Left ventricle myocardium superior (tissue), 1 donor: ENCODE measurements around the gene PLCH1. TPM values are rescaled to one million over a fixed set of nuclear protein-coding genes. Genes with fewer than 3 reads are reported as not detected.

Source experiments
- ATAC-seq: fragments of 200-7000 bp; cut with Tn5 transposase; one replicate; pipeline ENCODE4 v1.9.1; 2020; ENCODE audit warnings: mild to moderate bottlenecking, moderate library complexity
- DNase-seq: peaks from one replicate; pipeline ENCODE4 v3.0.0-alpha.2; 2020
- intact Hi-C: fragments of 100-400 bp; cut with micrococcal nuclease; formaldehyde crosslinking; loops from one replicate; pipeline ENCODE4 v1.11.0; 2022
- total RNA-seq: library from RNA; stranded (reverse); fragmentation: NEBNext Ultra II Directional; extraction: Animal tissue kit (Norgen Biotek cat#: 25700); gene quantifications from one replicate; pipeline ENCODE4 v1.2.1, GENCODE V29; 2021
- donor health status: DM: no; HTN: yes; CAD: no; lungs with severe emphysema.

PLCH1 gene
- total RNA-seq, 1 donor from 2014 or later = 0.50 TPM

DNA sequence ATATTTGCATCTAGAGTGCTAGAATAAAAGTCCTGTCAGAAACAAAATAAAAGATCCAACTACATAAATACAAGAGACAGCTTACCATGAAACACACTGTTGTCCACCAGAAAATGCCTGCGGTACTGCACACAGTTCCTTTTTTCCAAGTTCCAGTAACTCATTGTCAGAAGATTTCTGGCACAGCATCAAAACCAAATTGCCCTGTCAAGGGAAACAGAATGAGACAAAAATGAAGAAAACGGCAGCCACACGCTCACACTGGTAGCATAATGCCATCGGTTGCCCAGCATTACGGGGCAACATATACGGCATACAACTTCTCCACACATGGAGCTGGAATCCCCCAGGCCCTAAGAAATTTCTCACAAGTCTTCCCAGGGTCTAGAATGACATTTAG, 40.8 kb downstream of the PLCH1 start:
- intact Hi-C loops = loop anchor here (10.0 kb wide), 1 partner anchor 349 kb away; no protein-coding TSS in a partner anchor
- ATAC-seq = no peak

DNA sequence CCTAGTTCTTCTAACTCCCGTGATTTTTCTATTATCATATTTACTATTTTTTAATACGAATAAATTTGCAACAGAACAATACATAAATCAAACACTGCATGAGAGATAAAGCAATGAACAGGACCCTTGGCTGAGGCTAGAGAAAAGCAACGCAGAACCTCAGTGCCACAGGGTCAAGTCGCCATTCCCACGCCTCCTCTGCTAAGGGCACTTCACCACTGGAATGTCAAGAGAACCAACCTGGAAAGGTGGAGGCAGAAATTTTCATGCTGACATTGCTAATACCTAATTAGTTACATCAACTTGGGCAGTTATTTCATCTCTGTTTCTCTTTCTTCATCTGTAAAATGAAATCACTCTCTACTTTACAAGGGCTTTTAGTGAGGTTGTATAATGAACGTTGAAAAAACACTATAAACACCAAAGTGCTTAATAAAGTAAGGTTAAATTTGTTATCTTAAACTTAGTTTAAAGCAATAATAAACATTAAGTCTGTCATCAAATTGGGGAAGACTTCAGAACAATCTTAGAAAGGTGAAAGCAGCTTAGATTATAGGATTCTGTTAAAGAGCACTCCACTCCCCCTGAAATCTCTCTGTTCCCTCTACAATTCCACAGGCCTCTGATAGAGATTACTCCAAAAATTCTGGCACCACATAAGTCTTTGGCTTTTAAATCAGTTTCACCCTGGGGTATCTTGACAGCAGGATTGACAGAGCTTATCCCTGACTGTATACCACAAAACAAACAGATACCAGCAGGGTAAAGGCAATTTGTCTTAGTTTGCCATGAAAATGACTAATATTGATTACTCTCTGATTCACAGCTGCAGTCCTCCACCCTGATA, 41.9 kb downstream of the PLCH1 start:
- no peak for DNase-seq
- intact Hi-C loops = loop anchor here (10.0 kb wide), 1 partner anchor 348 kb away; no protein-coding TSS in a partner anchor
- no peak for ATAC-seq

More for the DNA sequence above, 40.8 kb downstream of the PLCH1 start:
- DNase-seq = no peak

DNA sequence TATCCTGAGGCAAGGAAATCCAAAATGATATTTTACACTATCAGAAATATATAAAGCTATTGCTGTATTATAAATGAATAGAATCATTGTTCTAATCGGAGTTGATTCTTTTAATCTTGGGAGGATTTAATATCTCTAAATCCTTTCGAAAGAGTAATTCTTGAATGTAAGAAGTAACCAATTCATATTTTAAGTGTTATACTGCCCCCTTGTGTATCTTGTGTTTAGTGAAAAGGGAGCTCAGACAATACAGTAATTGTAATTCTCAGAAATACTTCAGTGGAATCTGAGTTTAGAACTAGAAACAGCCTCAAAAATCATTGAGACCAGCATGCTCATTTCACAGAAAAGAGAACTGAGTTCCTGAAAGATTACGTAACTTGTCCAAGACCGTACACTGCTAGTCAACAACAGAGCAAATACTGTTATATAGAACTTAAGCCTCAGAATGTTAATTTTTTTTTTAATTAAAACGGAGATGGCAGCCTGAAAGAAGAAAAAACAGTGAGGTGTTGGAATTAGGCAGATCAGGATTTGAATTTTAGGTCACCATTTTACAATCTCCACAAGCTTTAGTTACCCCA, 42.9 kb downstream of the PLCH1 start:
- ATAC-seq (peak; percentile 77), DNase-seq (no peak)
- intact Hi-C loops = loop anchor here (2.0 to 10.0 kb wide), 2 partner anchors 319 to 347 kb away; no protein-coding TSS in a partner anchor

DNA sequence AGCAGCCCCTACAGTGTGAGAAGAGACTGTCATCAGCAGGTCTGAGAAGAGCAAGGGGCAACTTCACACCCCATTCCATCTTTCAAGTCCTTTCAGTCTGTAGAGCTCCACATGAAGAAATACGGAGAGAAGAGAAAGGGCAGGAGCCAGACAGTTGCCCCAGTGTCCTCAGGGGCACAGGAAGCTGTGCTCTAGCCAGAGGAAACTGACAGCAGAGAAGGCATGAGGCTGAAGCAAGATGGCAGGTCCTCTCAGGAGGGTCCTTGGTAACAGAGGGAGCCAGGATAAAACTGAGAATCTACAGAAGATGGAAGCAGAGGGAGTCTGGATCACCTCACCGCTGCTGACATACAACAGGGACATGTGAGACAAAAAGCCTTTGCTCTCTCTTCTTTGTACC, 47.3 kb downstream of the PLCH1 start:
- intact Hi-C loops = no loop called here
- DNase-seq (no peak), ATAC-seq (no peak)

DNA sequence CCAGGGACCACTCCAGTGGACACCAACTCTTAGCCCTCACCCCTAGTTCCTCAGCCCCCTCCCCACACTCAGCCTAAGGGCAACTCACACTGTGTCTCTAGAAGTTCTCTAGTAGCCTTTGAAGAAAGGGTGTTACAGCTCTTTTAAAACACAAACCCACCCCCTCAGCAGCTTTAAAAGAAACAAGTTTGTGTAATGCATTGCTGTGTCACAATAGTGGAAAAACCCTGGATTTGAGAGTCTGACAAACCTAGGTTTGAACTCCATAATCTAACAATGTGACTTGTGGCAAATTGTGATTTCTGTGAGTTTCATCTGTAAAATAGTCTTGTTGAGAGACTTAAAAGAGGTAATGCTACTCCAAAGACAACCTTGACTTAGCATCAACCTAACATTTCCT, 54.0 kb downstream of the PLCH1 start:
- intact Hi-C loops = no loop called here
- ATAC-seq = no peak
- DNase-seq = no peak

DNA sequence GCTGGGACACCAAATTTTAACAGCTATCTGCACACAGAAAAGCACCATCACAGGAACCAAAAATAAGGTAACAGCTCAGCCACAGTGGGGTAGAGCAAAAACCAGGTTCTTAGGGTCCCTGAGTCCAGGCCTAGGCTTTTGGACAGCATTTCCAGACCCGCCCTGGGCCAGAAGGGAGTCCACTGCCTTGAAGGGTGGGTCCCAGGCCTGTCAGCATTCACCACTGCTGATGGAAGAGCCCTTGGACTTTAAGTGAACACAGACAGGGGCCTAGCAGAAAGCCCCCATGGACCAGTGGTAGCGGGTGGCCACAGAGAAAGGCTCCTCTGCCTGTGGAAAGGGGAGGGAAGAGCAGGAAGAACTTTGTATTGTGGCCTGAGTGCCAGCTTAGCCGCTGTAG, 56.4 kb downstream of the PLCH1 start:
- ATAC-seq = no peak
- intact Hi-C loops = no loop called here
- no peak for DNase-seq

DNA sequence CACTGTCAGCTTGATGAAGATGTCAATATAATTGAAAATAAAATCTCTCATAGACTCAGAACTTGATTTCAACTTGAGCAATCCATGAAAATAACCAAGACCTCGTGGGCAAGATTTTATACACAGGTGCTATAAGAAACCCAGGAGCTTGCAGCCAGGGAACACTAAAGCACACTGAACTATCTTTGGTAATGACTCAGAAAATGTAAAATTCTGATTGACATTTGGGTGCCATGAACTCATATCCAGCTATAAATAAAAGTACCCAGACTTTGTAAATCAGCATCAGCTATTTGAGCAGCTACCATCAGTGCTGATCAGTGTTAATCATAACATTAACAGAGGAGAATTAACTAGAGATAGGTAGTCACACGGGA, 61.5 kb downstream of the PLCH1 start:
- DNase-seq = no peak
- ATAC-seq = no peak
- intact Hi-C loops = no loop called here

DNA sequence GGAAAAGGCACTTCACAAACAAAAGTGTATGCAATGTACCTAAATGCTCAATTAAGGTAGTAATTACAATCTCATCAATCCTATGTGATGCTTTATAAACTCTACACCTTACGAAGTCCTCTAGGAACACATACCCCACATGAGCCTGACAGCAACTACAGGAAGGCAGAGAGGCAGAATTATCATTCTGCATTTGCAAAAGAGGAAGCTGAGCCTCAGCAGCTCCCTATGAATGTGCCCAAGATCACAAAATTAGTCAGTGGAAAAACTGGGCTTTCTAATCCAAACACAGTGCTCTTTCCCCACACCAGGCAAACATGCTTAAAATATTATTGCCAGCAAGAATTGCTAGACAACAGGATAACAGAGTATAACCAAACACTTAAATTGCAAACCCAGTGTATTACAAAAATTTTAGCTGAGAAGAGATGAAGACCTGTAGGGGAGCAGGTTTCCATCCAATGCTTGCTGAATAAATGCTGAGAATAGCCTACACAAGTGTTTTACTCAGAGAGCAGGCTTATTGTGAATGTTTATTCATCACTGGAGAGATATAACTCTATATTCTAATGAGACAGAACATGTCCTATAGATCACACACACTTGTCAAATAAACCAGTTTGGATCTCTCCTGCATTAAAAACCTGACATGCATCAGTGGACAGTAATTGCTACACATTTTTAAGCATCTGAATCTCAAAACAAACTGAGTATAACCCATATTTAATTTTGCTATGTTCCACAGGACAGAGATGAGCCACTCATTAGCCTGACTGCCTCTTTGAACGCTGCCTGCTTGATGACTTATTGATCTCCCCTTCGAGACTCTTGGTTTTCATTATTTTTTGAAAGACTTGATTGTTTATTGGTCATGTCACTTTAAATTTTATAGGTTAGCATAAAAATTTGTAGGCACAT, 62.2 kb downstream of the PLCH1 start:
- intact Hi-C loops = no loop called here
- DNase-seq (no peak), ATAC-seq (no peak)

DNA sequence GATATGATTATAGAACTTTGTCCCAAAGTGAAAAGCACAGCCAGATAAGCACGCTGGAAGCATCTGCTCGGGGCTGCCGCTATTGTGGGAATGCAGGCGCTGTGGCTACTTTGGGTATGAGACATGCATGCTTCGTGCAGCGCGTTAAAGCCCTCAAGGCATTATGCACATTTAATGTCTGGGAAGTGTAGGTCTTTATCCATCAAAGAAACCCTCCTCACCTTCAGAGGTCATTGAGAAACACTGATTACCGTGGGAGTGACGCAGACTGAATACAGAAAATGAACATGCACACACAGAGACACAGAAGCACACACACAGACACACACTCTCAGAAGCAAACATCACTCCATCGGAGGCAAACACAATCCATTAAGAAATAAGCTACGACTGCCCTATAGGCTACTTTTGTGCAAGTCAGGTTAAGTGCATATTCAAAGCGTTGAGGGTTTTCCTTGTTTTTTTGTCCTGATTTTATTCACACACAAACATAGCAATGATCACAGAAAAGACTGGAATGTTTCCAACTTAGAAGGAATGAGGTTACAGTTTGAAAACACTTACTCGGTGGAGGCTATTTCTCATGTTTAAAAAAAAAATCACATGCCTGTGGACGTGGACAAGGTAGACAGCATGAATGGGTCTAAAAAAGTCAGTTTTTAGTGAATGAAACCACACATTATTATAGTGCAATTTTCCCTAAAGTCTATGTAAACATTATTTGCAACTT, 68.5 kb downstream of the PLCH1 start:
- peak; percentile 89 for ATAC-seq
- intact Hi-C loops = no loop called here

DNA sequence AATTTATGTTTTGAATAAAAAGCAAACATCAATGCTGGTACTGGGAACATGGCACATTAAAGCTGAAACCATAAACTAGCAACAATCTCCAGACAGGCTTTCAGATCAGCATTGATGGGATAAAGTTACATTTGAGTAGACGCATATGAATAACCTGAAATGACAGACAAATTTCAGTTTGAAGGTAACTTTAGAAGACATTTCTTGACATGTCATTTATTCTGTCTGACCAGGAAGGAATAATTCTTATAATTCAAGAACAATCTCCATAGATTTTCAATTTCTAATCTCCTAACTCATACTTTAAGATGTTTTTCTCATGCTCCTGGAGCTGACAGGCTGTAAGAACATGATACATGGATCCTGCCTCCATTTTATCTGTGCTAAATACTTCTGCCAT, 69.8 kb downstream of the PLCH1 start:
- intact Hi-C loops = no loop called here
- no peak for DNase-seq
- ATAC-seq = no peak

More for the DNA sequence above, 68.5 kb downstream of the PLCH1 start:
- DNase-seq = peak; percentile 55

DNA sequence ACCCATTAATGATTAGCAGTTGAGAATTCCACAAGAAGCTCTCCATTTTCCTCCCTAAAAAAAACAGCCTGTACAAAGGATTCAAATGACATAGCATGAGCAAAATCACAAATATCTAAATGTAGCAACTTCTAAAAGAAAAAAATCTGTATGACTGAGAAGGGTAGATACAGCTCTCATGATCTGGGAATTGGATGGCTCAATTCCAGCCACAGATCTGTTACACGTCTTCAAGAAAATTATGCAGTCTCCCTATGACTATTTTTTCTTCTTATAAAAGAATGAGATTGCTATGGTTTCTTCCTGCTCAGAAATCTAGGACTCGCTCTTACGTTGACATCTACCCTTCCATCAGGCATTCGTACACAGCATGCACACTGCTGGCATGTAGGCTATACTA, 71.5 kb downstream of the PLCH1 start:
- DNase-seq = no peak
- intact Hi-C loops = no loop called here
- no peak for ATAC-seq

DNA sequence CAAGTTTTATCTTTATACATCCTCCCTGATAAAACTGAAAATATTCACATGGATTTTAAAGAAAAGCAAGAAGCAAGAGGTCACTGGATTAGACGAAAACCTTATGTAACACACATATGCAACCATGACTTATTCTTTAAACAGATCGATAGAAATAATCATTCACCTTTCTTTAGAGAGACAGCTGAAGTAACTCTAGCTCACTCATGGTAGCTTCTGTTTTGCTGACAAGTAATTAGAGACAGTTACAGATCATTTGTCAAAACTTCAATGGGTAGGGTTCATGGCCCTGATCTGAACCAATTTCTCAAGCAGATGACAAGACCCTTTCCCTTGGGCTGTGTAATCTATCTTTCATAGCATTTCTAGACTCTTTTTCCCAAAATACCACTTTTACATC, 74.5 kb downstream of the PLCH1 start:
- intact Hi-C loops = no loop called here
- no peak for DNase-seq
- ATAC-seq = no peak

DNA sequence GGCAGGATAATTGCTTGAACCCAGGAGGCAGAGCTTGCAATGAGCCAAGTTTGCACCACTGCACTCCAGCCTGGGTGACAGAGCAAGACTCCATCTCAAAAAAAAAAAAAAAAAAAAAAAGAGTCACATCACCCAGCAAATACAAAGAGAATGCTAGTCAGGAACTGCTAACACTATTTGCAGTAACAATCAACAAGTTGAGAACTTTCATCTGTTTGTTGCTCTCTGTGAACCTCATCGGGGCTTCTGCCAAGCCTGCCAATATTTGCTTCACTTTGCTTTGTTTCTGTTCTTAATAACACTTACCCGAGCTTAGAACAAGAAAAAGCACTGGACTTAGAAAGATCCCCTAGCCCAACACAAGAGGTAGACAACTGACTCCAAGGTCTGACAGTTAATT, 76.9 kb downstream of the PLCH1 start:
- DNase-seq (no peak), ATAC-seq (no peak)
- intact Hi-C loops = no loop called here

DNA sequence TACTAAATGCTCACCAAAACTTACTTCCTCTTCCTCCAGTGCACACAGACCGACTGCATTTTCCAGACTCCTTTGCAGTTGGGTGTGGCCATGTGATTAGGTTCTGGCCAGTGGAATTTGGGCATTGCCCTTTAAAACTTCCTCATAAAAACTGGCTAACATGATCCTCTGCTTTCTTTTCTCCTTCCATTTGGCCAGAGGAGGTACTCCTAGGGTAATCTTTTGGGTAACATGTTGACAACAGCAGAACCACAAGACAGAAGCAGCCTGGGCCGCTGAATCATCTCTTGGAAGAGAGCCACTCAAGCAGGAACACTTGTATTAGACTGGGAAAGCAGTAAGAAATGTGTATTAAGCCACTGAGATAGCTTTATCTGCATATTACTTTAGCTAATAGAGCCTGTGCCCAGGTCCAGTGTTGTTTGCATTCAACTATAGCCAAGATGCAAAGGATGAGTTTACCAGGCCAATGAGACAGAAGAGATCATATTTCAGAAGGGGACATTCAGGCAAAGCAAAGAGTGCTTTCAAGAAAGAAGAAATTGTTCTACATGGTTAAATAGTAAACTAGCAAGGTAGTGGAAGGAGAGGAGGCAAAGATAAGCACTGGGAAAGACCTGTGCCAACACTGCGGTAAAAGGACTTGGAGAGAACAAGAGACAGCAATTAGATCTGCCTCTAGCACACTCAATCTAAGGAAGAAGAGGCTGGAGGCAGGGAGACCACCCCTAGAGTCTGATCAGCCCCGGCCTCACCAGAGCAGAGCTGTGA, 79.8 kb downstream of the PLCH1 start:
- intact Hi-C loops = no loop called here
- DNase-seq = peak; percentile 65
- ATAC-seq = peak; percentile 95

DNA sequence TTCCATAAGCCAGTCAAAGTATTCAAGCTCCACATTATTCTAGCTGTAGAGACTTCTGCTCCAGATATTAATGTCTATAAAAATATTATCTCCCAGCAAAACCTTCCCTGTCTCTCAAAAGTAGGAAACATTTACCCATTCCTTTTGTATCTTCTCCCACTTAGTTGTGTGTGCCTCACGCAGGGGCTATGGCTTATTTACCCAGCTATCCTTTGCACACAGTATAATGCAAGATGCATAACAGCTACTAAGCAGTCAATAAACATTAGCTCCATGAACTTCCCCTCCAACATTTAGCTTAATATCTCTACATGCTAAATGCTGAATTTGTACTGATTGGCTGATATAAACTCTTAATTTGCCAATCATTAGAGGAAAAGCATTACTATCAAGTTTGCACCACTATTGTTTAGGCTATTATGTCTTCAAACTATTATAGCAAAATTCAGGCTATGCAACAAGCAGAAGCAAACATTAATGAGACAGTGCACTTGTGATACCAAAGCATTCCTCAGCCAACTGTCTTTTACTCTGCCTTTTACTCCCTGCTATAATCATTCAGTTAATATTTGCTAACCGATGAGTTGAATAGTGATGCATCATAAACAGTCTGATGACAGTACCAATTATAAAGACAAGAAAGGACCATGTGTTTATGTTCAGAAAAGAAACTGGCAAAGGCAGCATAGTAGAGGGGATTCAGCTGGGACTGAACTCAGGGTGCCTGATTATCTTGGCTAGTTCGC, 81.2 kb downstream of the PLCH1 start:
- no peak for ATAC-seq
- DNase-seq = no peak
- intact Hi-C loops = no loop called here

DNA sequence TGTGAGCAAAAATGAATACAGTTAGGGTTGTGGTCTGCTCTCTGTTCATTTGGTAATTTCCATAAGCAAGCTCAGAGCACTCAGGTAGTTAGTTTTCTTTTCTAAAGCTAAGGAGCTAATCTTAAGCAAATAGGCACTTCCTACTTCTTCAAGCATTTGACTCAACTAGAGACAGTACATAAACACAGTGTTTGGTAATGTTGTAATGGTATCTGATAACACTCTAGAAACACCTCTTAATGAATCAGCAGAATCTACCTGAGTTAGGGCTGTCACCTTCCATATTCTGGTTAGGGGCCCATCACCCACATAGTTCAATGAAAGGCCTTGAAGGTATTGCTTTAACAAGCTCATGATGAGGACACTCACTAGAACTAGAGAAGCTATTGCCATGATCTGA, 83.1 kb downstream of the PLCH1 start:
- no peak for DNase-seq
- intact Hi-C loops = no loop called here
- ATAC-seq = no peak

DNA sequence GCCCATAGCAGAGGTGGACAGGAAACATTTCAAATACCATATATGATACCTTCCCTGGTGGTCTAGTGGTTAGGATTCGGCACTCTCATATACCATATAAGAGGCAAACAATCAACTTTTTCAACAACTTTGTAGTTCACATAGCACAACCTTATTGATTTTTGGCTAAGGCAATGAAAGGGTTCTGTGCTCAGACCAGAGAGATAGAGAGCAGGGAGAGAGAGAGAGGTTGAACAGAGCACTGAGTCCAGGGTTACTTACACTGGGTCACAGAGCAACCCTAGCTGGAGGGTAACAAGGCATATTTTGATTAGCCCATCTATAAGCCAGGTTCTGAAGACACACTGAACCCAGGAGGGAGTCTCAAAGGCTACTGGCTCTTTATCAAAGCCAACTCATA, 83.8 kb downstream of the PLCH1 start:
- intact Hi-C loops = no loop called here
- no peak for ATAC-seq

More for the DNA sequence above, 83.8 kb downstream of the PLCH1 start:
- DNase-seq = no peak
